GM21367 (cell line): ENCODE measurements around the gene ATG4C.
A peak's percentile ranks its signal among the peaks of the same experiment; 100 is the strongest.
"Not testable (repeated sequence)": the region's sequence is repeated elsewhere in the genome, so short reads cannot be mapped to it uniquely, and the experiment has no call there.

Source experiments
- ATAC-seq: cut with Tn5 transposase; IDR thresholded peaks from one replicate; pipeline ENCODE4 v1.9.1; 2021; ENCODE audit not compliant: unreplicated experiment

Gene ATG4C

GRCh38 chr1:62783736-62784508 lies at the start of gene ATG4C:
TSS of gene ATG4C (plus strand) at chr1:62784132. CDS start at chr1:62803787, 19,655 bp downstream.
- peak; percentile 96 for ATAC-seq

GRCh38 chr1:62735491-62736171 lies 48.3 kb upstream of the ATG4C start:
- ATAC-seq = no peak

- ATAC-seq = not testable (repeated sequence)
Observed at GRCh38 chr1:62740701-62741100, 43.2 kb upstream of the ATG4C start.

- ATAC-seq = no peak
Observed at GRCh38 chr1:62744611-62745577, 39.0 kb upstream of the ATG4C start.

GRCh38 chr1:62746086-62746808 lies 37.7 kb upstream of the ATG4C start:
- no peak for ATAC-seq

- ATAC-seq = no peak
Observed at GRCh38 chr1:62746809-62747138, 37.2 kb upstream of the ATG4C start.

GRCh38 chr1:62753031-62753965 lies 30.6 kb upstream of the ATG4C start:
- ATAC-seq = no peak

- not testable (repeated sequence) for ATAC-seq
Observed at GRCh38 chr1:62754938-62755337, 29.0 kb upstream of the ATG4C start.

GRCh38 chr1:62756255-62756884 lies 27.6 kb upstream of the ATG4C start:
- ATAC-seq = not testable (repeated sequence)

GRCh38 chr1:62759232-62759875 lies 24.6 kb upstream of the ATG4C start:
- ATAC-seq = not testable (repeated sequence)

- not testable (repeated sequence) for ATAC-seq
Observed at GRCh38 chr1:62760021-62760782, 23.7 kb upstream of the ATG4C start.

- ATAC-seq = not testable (repeated sequence)
Observed at GRCh38 chr1:62761223-62761870, 22.6 kb upstream of the ATG4C start.

GRCh38 chr1:62762027-62762426 lies 21.9 kb upstream of the ATG4C start:
- not testable (repeated sequence) for ATAC-seq

- ATAC-seq = no peak
Observed at GRCh38 chr1:62765981-62766380, 18.0 kb upstream of the ATG4C start.

GRCh38 chr1:62768551-62768950 lies 15.4 kb upstream of the ATG4C start:
- ATAC-seq = not testable (repeated sequence)

- ATAC-seq = no peak
Observed at GRCh38 chr1:62772607-62773295, 11.2 kb upstream of the ATG4C start.

- ATAC-seq = no peak
Observed at GRCh38 chr1:62774006-62774405, 9.9 kb upstream of the ATG4C start.
